RWPE1 (cell line): ENCODE results near the gene DHRS12.
A peak's percentile ranks its signal among the peaks of the same experiment; 100 is the strongest.

Experiments
- CTCF ChIA-PET: fragments of 350-600 bp; sonication (Branson Sonifier 250); formaldehyde crosslinking; extraction: SDS; loops from one replicate; lab custom pipeline; 2021; lab: Yijun Ruan, JAX
- POLR2A ChIA-PET: fragments of 400-600 bp; formaldehyde crosslinking; extraction: SDS; loops from one replicate; lab custom pipeline; 2020; ENCODE audit warnings: antibody characterized with exemption; ENCODE audit not compliant: low non-redundant PET; lab: Yijun Ruan, JAX
- DNase-seq: peaks from one replicate; pipeline ENCODE4 v3.0.0; 2012; ENCODE audit warnings: low spot score
- H3K27ac ChIP-seq: fragments of 450-650 bp; 2 replicates; pipeline ENCODE4 v1.5.1; 2017
- TF ChIP-seq, protein P1 (sequence below): fragments of 450-650 bp; conservative IDR thresholded peaks from 2 replicates; pipeline ENCODE4 v1.5.1; 2017; ENCODE audit warnings: low read depth, mild to moderate bottlenecking

The DHRS12 gene

DNA sequence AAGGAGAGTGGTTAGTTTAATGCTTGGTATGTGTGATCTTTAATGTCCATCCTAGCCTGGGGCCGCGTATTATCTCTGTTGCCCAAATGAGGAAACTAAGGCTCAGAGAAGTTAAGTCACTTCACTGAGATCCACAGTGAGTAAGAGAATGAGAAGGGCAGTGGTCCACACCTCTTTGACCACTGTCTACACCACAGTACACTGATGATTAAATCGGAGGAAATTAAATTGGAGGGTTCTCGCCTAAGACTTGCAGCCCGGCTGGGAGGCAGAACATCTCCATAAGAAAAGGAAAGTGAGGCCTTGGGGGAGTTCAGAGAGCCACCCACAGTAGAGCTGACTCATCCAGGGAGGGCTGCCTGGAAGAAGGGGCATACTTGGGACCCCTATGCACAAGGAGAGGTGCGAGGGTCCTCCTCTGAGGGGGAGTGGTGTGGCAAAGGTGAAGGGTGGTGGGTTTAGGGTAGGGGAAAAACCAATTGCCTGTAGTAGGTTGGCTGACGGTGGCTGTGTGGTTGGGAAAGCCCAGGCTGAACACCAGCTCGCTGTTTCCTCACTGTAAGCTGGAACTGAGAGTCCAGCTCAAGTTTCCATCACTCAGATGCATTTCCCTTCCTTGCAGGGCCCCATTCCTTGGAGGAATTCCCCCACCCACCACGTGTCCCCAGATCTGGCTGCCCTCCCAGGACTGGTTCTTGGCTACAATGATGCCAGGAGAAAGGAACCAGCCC, 15.0 kb upstream of the DHRS12 start:
- H3K27ac ChIP-seq: no peak overlapping the region
- TF ChIP-seq, protein P1, sequence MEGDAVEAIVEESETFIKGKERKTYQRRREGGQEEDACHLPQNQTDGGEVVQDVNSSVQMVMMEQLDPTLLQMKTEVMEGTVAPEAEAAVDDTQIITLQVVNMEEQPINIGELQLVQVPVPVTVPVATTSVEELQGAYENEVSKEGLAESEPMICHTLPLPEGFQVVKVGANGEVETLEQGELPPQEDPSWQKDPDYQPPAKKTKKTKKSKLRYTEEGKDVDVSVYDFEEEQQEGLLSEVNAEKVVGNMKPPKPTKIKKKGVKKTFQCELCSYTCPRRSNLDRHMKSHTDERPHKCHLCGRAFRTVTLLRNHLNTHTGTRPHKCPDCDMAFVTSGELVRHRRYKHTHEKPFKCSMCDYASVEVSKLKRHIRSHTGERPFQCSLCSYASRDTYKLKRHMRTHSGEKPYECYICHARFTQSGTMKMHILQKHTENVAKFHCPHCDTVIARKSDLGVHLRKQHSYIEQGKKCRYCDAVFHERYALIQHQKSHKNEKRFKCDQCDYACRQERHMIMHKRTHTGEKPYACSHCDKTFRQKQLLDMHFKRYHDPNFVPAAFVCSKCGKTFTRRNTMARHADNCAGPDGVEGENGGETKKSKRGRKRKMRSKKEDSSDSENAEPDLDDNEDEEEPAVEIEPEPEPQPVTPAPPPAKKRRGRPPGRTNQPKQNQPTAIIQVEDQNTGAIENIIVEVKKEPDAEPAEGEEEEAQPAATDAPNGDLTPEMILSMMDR: no peak
- ChIA-PET CTCF (interaction anchor here (0.6 kb wide), 1 partner anchor 310 kb away, joined by 3 read pairs; no protein-coding TSS in a partner anchor), POLR2A (no interaction called here)
- DNase-seq: no peak

DNA sequence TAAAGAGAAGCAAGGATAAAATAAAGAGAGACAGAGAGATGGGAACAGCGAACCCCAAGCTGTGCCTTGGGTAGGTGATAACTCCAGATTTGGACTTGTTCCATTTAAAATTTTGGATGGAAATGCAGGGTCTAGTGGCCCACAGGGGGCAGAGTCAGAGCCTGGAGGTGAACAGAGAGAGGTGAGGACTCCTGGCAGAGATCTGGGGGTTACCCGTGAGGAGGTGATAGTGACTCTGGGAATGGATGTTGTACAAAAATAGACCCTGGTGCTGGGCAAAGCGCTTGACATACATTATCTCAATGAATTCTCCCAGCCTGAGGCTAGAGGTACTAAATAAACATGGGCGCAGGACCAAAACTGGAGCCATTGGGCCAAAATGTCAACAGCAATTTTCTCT, 14.3 kb upstream of the DHRS12 start:
- H3K27ac ChIP-seq: no peak overlapping the region
- POLR2A ChIA-PET: no interaction called here
- TF ChIP-seq, protein P1: no peak
- DNase-seq: no peak
- CTCF ChIA-PET: interaction anchor here (0.7 kb wide), 1 partner anchor 633 kb away, joined by 4 read pairs; no protein-coding TSS in a partner anchor

DNA sequence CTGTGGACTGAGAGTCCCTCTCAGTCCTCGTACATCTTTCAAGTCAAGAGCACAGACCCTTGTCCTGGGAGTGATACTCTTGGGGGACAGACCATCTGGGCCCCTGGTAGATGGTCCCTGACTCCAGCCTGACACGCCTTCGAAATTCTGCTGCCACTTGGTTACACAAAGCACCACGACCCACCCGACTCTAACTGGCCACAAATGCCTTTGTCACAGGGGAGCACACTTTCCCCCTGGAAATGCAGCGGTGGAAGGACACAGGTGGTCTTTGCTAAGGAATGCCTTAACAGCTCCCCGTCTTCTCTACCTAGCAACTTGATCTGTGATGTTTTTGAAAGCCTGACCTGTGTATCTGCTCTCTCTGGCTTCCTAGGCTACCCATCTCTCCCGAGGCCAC, 13.8 kb upstream of the DHRS12 start:
- no peak for DNase-seq
- no peak overlapping the region for H3K27ac ChIP-seq
- CTCF ChIA-PET: interaction anchor here (0.7 kb wide), 1 partner anchor 633 kb away, joined by 4 read pairs; no protein-coding TSS in a partner anchor
- POLR2A ChIA-PET: no interaction called here
- TF ChIP-seq, protein P1: no peak

DNA sequence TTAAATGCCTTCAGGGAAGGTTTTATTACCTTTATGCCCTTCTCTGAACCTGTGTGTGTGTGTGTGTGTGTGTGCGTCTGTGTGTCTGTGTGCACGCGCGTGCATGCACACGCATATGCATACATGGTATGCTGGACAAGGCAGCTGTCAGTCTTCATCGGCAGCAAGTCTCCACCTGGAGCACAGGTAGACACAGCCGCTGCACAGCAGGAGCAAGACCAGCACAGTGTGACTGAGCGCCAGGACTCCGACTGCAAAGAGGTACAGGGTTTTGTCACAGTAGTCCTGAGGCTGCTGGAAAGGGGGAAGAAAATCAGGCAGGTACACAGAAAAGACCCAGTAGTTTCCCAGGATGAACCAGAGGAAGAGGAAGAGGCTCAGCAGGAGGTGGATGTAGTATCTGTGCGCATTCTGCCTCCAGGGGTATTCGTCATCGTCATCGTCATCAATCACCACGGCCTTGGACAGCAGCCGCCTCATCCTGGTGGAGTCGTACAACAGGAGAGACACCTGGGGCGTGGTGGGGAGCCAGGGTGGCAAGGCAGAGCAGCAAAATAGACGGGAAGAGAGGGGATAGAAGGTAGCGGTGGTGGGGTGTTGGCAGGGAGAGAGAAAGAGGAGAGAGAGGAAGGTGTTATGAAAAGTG, 12.8 kb upstream of the DHRS12 start:
- TF ChIP-seq, protein P1: no peak
- ChIA-PET CTCF (no interaction called here), POLR2A (no interaction called here)
- no peak overlapping the region for H3K27ac ChIP-seq
- DNase-seq: peak; percentile 39

DNA sequence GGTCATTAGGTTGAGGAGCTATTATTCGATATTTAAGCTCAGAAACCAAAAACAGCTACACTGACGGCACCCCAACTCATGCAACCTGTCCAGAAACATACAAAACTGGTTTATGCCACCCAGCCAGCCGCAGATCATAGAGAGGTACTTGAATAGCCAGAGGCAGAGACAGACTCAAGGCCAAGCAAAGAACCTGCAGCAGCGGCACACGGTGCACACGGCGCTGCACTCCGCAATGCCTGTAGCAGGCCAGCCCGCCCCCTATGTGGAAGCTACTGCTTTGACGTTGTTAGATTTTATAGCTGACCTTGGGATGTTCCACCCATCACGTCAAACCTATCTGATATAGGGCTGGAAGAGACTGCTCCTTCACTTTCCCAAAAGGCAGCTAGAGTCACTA, 11.9 kb upstream of the DHRS12 start:
- ChIA-PET POLR2A (no interaction called here), CTCF (interaction anchor here (0.6 to 1.2 kb wide), 7 partner anchors 9 to 356 kb away, joined by 3 to 6 read pairs (median 3); no protein-coding TSS in a partner anchor)
- TF ChIP-seq, protein P1: no peak
- no peak overlapping the region for H3K27ac ChIP-seq
- DNase-seq: no peak

DNA sequence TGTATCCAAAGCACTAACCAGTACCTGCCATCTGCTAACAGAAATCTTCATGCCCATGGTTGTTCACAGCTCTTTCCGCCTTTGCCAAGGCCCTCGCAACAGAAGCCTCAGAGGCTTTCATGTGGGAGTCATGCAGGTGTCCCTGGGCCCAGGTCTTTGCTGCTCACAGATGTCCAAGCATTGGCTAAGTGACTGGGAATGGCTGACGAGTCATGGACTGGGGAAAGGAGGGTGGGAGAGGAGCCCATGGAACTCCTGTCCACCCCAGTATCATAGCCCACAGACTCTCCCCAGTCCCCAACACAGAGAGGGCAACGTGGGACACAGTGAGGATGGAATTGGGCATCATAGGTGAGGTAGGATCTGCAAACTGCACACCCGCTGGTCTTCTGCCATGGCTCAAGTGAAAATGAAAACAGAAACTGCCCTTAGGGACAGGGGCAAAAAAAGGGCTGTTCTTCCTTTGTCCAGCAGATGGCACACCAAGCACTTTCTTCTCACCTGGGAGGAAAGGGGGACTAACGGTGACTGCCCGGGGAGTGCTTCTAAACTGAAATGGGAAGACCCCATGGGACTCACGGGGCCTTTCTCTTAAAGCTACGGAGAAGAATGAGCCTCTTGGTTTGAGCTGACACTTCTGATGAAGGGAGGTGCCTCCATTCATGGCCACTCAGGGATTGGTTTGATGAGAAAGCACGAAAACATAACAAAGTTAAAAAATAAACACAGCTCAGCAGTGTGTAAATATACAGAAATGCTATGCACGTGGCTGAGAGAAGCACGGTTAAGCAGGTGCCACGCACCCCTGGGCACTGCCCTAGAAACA, 11.1 kb upstream of the DHRS12 start:
- H3K27ac ChIP-seq: no peak overlapping the region
- peak; percentile 73 for DNase-seq
- TF ChIP-seq, protein P1: peak; percentile 82
- ChIA-PET CTCF (interaction anchor here (0.6 to 1.6 kb wide), 9 partner anchors 10 to 1830 kb away, joined by 3 to 8 read pairs (median 3); no protein-coding TSS in a partner anchor), POLR2A (no interaction called here)
